GM19438 (cell line): ENCODE measurements around the gene LCN10.
"Not testable (repeated sequence)": the region's sequence is repeated elsewhere in the genome, so short reads cannot be mapped to it uniquely, and the experiment has no call there.

Experiments used
- ATAC-seq: cut with Tn5 transposase; IDR thresholded peaks from one replicate; pipeline ENCODE4 v1.9.1; 2021; ENCODE audit warnings: low read depth; ENCODE audit not compliant: unreplicated experiment

Gene LCN10

DNA sequence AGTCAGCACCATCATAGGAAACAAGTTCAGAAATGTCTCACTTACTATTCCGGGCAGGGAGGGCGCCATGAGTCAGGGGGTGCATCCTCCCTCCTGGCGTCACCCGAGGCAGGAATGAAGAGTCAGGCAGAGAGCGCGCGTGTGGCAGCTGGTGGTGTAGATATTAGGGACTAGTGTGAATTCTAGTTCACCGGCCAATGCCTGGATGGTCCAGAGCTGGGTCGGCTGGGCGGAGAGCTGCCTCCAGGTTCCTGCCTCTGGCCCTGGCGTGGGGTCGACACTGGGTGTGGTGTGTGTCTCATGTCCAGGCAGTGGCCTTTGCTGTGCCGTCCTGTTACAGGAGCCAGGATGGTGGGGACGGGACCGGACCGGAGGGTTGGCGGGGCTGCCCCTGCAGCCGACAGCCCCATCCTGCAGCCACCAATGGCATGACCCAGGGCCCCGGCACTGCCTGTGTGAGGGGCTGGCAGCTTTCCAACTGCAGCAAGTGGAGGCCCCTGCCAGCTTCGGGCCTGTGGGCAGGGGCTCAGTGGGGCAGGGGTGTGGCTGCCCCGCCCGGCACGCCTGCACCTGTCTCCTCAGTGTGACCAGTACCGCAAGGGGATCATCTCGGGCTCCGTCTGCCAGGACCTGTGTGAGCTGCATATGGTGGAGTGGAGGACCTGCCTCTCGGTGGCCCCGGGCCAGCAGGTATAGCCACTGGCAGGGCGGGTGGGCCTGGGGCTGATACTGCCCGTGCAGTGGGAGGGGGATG, 21.2 kb downstream of the LCN10 start:
- ATAC-seq = no peak

DNA sequence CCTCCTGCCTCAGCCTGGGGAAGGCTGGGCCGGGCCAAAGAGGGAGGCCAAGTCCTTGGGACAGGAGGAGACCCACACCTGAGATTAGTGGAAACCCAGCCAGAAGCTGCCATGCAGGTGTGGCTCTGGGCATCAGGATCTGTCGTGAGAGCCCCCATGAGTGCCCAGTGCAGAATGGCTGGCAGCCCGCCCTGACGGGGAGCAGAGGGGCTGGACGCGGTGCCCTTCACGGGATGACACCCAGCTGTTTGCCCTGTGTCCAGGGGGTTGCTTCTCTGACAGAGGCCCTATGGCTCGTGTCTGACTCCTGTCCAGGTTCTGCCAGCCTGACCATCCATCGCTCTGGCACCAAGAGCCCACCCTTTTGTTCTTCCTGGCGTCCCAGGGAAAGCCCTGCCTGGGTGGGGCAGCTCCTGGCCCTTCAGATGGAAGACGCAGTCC, 21.8 kb downstream of the LCN10 start:
- no peak for ATAC-seq

GRCh38 chr9:136720251-136720897, 22.4 kb downstream of the LCN10 start:
- no peak for ATAC-seq

GRCh38 chr9:136719195-136719880, 23.4 kb downstream of the LCN10 start:
- ATAC-seq = no peak

DNA sequence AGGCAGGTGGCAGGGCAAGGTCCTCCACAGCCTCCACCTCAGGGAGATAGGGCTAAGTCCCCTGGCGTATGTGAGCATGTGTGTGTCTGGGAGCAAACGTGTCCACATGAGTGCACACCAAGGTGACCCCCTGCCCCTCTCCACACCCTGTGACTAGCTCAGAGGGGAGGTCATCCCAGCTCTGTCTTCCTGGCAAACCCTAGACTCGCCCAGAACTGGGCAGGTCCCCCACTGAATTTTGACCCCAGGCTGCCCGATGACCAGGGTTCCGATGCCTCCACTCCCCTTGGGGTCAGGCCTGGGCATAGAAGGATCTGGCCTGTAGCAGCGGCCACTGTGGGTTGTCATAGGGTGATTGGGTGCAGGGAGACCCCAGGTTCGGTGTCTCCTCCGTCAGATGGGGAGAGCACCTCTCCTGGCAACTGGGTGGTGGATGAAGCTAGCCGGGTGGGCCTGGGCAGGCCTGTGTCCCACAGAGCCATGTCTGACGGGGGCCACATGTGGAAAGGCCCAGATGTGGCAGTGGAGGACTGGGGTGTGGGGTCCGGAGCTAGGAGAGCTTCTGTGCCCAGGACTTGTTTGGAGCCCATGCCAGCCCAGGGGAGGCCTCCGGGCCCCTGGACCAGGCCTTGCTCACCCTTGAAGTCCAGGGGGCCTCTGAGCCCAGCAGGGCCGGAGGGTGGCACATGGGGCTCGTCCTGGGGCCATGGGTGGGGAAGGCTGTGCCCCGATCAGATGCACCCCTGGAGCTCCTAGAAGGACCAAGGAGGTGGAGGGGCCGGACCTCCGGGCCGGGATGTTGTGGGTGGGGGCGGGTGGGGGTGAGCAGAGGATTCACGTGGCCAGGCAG, 24.2 kb downstream of the LCN10 start:
- ATAC-seq = no peak

GRCh38 chr9:136717399-136717798, 25.3 kb downstream of the LCN10 start:
- ATAC-seq = no peak

DNA sequence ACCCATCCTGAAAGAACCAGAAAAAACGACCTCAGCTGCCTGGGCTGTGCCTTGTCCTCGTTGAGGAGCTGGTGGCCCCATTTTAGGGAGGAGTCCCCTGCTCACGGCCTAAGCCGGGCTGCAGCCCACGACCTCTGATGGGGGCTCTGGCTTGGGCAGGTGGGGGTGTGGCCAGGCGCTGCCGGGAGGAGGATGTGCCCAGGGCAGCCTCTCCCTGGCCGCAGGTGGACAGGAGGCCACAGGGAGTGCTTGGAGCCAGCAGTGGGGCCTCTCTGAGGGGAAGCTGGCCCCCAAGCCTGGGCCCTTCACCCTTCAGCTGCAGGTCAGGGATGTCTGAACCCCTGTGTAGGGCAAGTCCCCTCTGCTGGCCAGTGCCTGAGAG, 27.9 kb downstream of the LCN10 start:
- no peak for ATAC-seq

DNA sequence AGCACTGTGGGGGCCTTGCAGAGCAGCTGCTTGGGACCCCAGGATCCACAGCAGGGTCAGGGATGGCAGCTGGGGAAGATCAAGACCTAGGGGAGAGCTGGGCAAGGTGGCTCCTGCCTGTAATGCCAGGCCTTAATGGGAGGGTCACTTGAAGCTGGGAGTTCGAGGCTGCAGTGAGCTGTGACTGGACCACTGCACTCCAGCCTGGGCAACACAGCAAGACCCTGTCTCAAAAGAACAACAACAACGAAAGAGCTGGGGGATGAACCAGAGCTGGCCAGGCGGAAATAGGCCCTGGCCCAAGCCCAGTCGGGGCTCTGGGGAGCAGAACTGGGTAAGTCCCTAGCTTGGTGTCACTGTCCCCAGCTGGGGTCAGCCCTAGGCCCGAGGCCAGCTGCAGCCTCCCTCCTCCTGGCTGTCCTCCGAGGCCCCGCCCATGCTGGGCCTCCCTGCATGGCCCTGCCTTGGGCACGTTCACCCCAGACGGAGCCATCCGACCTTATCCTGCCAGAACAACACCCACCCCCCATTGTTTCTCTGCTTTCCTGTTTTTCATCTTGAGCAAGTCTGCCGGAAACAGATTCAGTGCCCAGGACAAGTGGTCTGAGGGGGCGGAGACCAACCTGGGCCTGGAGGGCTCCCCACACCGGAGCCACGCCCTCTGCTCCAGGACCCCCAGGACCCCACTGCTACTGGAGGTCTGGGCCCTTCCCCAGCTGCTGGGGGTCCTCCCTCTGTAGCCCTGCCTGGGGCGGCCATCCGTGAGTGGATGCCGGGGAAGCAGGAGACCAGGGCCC, 28.4 kb downstream of the LCN10 start:
- no peak for ATAC-seq

GRCh38 chr9:136713550-136713949, 29.2 kb downstream of the LCN10 start:
- ATAC-seq = no peak

GRCh38 chr9:136712690-136713544, 29.8 kb downstream of the LCN10 start:
- no peak for ATAC-seq

DNA sequence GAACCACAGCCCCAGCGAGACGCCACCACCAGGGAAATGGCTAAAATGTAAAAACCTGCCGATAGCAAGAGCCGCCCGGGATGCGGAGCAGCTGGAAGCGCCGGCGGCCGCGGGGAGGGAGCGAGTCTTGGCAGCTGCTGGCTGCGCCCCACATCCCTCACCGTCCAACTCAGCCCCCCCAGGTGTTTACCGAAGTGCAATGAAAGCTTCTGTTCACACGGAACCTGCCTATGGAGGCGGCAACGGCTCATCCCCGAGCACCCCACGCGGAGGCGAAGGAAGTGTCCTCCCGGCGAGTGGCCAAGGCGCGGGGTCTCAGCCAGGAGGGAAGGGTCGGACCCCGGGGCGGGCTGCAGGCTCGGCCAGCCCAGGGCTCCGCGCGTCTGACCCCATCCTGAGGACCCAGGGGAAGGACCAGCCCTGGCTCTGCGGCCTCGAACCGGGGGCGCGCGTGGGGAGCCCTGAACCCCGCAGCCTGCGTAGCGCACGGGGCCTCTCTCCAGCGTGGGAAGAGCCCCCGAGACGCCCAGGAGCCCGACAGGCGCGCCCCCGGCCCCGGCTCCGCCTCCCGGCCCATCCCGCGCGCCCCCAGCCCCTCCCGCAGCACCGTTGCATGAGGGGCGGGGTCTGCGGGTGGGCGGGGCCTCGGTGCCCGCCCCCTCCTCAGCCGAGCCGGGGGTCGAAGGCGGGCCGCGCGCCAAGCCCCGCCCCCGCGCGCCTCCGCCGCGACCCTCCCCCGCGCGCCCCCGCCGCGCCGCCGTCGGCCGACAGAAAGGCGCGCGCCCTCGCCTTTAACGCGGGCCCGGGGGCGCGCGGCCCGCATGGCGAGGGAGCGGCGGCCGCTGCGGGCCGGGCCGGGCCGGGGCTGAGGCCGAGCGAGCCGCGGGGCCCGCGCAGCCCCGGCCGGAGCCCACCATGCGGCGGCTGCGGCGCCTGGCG, 30.7 kb downstream of the LCN10 start, which contains the start of gene DIPK1B:
Gene DIPK1B, plus strand, starts transcription at position 822 of the 939 bp plus-strand sequence. Its CDS starts 94 bp downstream, at position 916.
- no peak for ATAC-seq

DNA sequence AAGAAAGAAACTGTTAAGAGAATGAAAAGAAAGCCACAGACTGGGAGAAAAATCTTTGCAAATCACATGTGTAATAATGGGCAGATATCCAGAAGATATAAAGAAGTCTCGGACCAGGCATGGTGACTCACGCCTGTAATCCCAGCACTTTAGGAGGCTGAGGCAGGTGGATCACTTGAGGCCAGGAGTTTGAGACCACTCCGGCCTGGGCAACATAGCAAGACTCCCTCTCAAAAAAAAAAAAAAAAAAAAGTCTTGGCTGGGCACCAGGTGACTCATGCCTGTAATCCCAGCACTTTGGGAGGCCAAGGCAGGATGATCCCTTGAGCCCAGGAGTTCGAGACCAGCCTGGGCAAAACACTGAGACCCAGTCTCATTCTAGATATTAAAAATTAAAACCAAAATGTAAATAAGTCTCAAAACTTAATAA, 31.5 kb downstream of the LCN10 start:
- not testable (repeated sequence) for ATAC-seq

- no peak for ATAC-seq
Measured at GRCh38 chr9:136710543-136710942, 32.2 kb downstream of the LCN10 start.

DNA sequence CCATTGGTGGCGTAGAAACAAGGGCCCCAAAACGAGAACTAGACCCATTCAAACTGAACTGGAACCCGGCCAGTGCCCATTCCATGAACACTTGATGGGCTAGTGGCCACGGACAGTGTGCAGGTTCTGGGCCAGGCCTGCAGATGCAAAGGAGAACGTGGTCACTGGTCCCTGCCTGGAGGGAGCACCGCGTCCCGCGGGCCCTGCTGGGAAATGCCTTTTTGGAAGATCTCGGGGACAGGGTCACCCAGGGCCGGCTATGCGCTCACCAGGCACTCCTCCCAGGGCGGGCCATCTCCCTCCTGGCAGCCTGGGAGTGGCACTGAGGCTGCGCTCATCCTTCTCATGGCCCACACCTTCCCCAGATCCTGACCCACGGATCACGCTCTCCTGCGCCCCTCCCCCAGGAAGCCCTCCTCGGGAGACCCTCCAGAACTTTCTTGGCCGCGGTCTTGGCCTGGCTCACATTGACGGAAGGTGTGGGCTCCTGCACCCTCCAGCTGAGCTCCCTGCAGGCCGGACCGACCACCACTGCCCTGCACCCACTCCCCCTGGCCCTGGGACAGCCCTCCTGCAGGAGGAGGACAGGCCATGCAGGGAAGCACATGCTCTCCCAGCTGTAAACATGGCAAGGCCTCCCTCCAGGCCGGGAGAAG, 33.2 kb downstream of the LCN10 start:
- ATAC-seq = no peak

GRCh38 chr9:136707849-136708517, 34.8 kb downstream of the LCN10 start:
- no peak for ATAC-seq

GRCh38 chr9:136707011-136707410, 35.7 kb downstream of the LCN10 start:
- no peak for ATAC-seq

GRCh38 chr9:136705564-136705963, 37.2 kb downstream of the LCN10 start:
- no peak for ATAC-seq
